Mucosa of descending colon (tissue), 3 donors: ENCODE data around the gene TNFRSF9. TPM values are rescaled to one million over a fixed set of nuclear protein-coding genes. Genes with fewer than 3 reads are reported as not detected.
"Not testable (repeated sequence)": the region's sequence is repeated elsewhere in the genome, so short reads cannot be mapped to it uniquely, and the experiment has no call there.

Experiments used
- ATAC-seq: fragments of 200-7000 bp; cut with Tn5 transposase; one replicate; pipeline ENCODE4 v1.9.1; 2020; ENCODE audit warnings: mild to moderate bottlenecking, moderate library complexity
- DNase-seq, 3 donors: peaks; one replicate each; pipeline ENCODE4 v3.0.0-alpha.2; 2020
- H3K36me3 ChIP-seq: fragments of 200-600 bp; one replicate; pipeline ENCODE4 v1.8.0; 2021; ENCODE audit warnings: low read depth, mild to moderate bottlenecking
- H3K4me1 ChIP-seq: fragments of 200-600 bp; one replicate; pipeline ENCODE4 v1.8.0; 2021; ENCODE audit warnings: low read depth, mild to moderate bottlenecking
- H3K4me3 ChIP-seq: fragments of 200-600 bp; one replicate; pipeline ENCODE4 v1.8.0; 2021; ENCODE audit warnings: mild to moderate bottlenecking
- H3K9me3 ChIP-seq: fragments of 200-600 bp; one replicate; pipeline ENCODE4 v1.8.0; 2021; ENCODE audit warnings: mild to moderate bottlenecking
- CTCF ChIP-seq: fragments of 200-600 bp; IDR thresholded peaks from one replicate; pipeline ENCODE4 v1.8.0; 2022; ENCODE audit warnings: antibody characterized with exemption, mild to moderate bottlenecking
- intact Hi-C, 2 donors: fragments of 100-400 bp; cut with DNase I in 1 of 2; cut with micrococcal nuclease in 1 of 2; formaldehyde crosslinking; loops; one replicate each; pipeline versions ENCODE4 v1.11.0 to v1.11.1; 2022; cut with DNase I, micrococcal nuclease
- total RNA-seq, 3 donors: library from RNA; stranded (reverse); fragmentation: NEBNext Ultra II Directional in 2 of 3; extraction: Animal tissue kit (Norgen Biotek cat#: 25700) in 2 of 3; gene quantifications; one replicate each; pipeline versions ENCODE4 v1.2.1 to v1.2.4, GENCODE V29; 2021 to 2023
- donor health status: DM: no; HTN: no; CAD: no; lungs with moderate emphysema.
- donor health status: DM: no; HTN: no; CAD: no.
- donor health status: DM: no; HTN: yes; CAD: no.

The TNFRSF9 gene
- total RNA-seq, 3 donors from 2014 or later, result 0.19 to 0.51 (median 0.35) TPM

GRCh38 chr1:7921796-7922195 lies 18.8 kb downstream of the TNFRSF9 start:
- DNase-seq (no peak), ATAC-seq (no peak)
- no peak for TF ChIP-seq CTCF
- no peaks in the 10 kb centered on the region for H3K4me1 ChIP-seq
- H3K36me3 ChIP-seq, result no peaks in the 10 kb centered on the region
- H3K4me3 ChIP-seq, result no peak overlapping the region
- intact Hi-C loops, result no loop called here
- no peaks in the 10 kb centered on the region for H3K9me3 ChIP-seq

- intact Hi-C loops, result no loop called here
- H3K9me3 ChIP-seq, result no peaks in the 10 kb centered on the region
- TF ChIP-seq CTCF, result no peak
- H3K4me3 ChIP-seq, result no peak overlapping the region
- no peak for ATAC-seq
- H3K4me1 ChIP-seq, result no peaks in the 10 kb centered on the region
- no peaks in the 10 kb centered on the region for H3K36me3 ChIP-seq
- DNase-seq, result no peak
Measured at GRCh38 chr1:7919880-7920279, 20.8 kb downstream of the TNFRSF9 start.

GRCh38 chr1:7917971-7918370 lies 22.7 kb downstream of the TNFRSF9 start:
- H3K4me3 ChIP-seq, intact Hi-C loops, H3K36me3 ChIP-seq, ATAC-seq, H3K9me3 ChIP-seq, H3K4me1 ChIP-seq, DNase-seq: not testable (repeated sequence)

- intact Hi-C loops, result no loop called here
- no peak for DNase-seq
- no peak for ATAC-seq
Measured at GRCh38 chr1:7916501-7916830, 24.2 kb downstream of the TNFRSF9 start.

GRCh38 chr1:7915826-7916500 lies 24.7 kb downstream of the TNFRSF9 start:
- intact Hi-C loops, result no loop called here
- DNase-seq (no peak), ATAC-seq (no peak)
- no peaks in the 10 kb centered on the region for H3K4me1 ChIP-seq
- TF ChIP-seq CTCF, result no peak
- H3K4me3 ChIP-seq, result no peak overlapping the region
- no peaks in the 10 kb centered on the region for H3K36me3 ChIP-seq
- no peaks in the 10 kb centered on the region for H3K9me3 ChIP-seq

More at GRCh38 chr1:7916501-7916830, 24.2 kb downstream of the TNFRSF9 start:
- no peaks in the 10 kb centered on the region for H3K4me1 ChIP-seq
- H3K9me3 ChIP-seq, result no peaks in the 10 kb centered on the region
- no peak overlapping the region for H3K4me3 ChIP-seq
- no peaks in the 10 kb centered on the region for H3K36me3 ChIP-seq
- TF ChIP-seq CTCF, result no peak

GRCh38 chr1:7912743-7913557 lies 27.7 kb downstream of the TNFRSF9 start:
- Histone ChIP-seq H3K4me3 (no peak overlapping the region), H3K36me3 (no peaks in the 10 kb centered on the region), H3K4me1 (no peaks in the 10 kb centered on the region), H3K9me3 (no peaks in the 10 kb centered on the region)
- DNase-seq (peak; percentile 69 to 72 (median 70)), ATAC-seq (peak; percentile 96)
- intact Hi-C loops, result no loop called here
- no peak for TF ChIP-seq CTCF
